AG04449 (cell line): ENCODE results near the gene MORN3.
A peak's percentile ranks its signal among the peaks of the same experiment; 100 is the strongest.
"Not testable (repeated sequence)": the region's sequence is repeated elsewhere in the genome, so short reads cannot be mapped to it uniquely, and the experiment has no call there.

ENCODE experiments used
- CTCF ChIA-PET: fragments of 350-600 bp; formaldehyde crosslinking; extraction: SDS; loops from one replicate; lab custom pipeline; 2021; ENCODE audit warnings: antibody characterized with exemption; lab: Yijun Ruan, JAX
- POLR2A ChIA-PET: fragments of 400-600, 350-600 bp; formaldehyde crosslinking; extraction: SDS; loops from one replicate; lab custom pipeline; 2020; ENCODE audit warnings: antibody characterized with exemption, inconsistent platforms; lab: Yijun Ruan, JAX
- DNase-seq: peaks from one replicate; pipeline ENCODE4 v3.0.0-alpha.2; 2010; ENCODE audit warnings: low read depth, low spot score
- H3K4me3 ChIP-seq: 2 replicates; pipeline ENCODE4 v1.5.1; 2011; ENCODE audit warnings: low read depth, mild to moderate bottlenecking, control low read depth, low read length
- CTCF ChIP-seq: IDR thresholded peaks from one replicate; pipeline ENCODE4 v1.5.1; 2011; ENCODE audit warnings: mild to moderate bottlenecking, moderate library complexity, low read length, control low read depth, inconsistent platforms; ENCODE audit not compliant: insufficient read depth; ENCODE audit errors: missing control alignments

The MORN3 gene

DNA sequence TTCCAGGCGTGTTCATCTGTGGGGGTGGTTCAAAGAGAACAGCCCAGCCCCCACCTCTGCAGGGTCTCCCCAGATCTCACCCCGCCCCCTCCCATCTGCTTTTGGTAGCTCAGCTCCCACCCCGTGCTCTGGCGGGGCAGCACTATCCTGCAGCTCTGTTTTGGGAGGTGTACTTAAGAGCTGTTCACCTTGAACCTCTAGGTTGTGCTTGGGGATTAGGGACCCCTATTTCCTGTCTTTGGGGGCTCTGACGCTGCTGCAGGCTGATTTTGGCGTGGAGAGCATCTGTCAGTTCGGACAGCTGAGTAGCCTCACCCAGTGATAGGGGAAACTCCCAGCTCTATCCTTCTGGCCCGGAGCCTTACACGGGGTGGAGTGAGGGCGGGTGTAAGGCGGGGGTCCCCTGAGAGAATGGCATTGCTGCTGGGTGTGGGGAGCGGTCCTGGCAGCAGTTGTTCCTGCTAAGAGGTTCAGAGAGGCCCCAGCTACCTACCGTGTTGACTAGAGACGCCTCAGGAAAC is 43.9 kb upstream of the MORN3 start:
- POLR2A ChIA-PET, result interaction anchor here (0.8 kb wide), 3 partner anchors 11 to 86 kb away, joined by 3 to 4 read pairs (median 4); no protein-coding TSS in a partner anchor
- DNase-seq, result no peak
- no peak for TF ChIP-seq CTCF
- peak overlapping the region; percentile 93 for H3K4me3 ChIP-seq
- CTCF ChIA-PET, result interaction anchor here (1.2 to 7.2 kb wide), 5 partner anchors 12 to 82 kb away, joined by 3 to 70 read pairs (median 5); partner anchors contain the start of gene RHOF

- ChIA-PET POLR2A (interaction anchor here (0.6 to 0.8 kb wide), 4 partner anchors 10 to 82 kb away, joined by 3 to 4 read pairs (median 3); no protein-coding TSS in a partner anchor), CTCF (interaction anchor here (1.0 to 7.2 kb wide), 11 partner anchors 11 to 82 kb away, joined by 3 to 70 read pairs (median 4); partner anchors contain the start of gene RHOF)
- peak within 1 kb of the TSS; percentile 93 for H3K4me3 ChIP-seq
- TF ChIP-seq CTCF, result no peak
- no peak for DNase-seq
Measured at GRCh38 chr12:121712461-121713256, 43.2 kb upstream of the MORN3 start, which contains the start of gene TMEM120B. TMEM120B (plus strand) TSS chr12:121712752; CDS start chr12:121712896, 144 bp downstream.

DNA sequence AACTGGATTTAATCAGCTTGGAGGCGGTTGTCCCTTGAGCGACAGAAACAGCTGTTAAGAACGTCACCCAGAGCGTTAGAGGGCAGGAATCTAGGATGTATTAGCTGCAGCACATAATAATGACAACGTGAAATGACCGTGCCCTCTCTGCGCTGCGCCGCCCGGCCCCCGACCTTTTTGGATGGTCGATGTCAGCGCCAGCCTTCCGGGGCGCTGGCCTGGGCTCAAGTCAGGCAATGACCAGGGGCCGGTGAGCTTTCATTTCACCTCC is 42.7 kb upstream of the MORN3 start:
- DNase-seq, result no peak
- POLR2A ChIA-PET, result interaction anchor here (0.6 to 0.8 kb wide), 3 partner anchors 30 to 82 kb away, joined by 3 read pairs; no protein-coding TSS in a partner anchor
- CTCF ChIA-PET, result interaction anchor here (1.0 to 7.2 kb wide), 10 partner anchors 13 to 83 kb away, joined by 3 to 70 read pairs (median 4); partner anchors contain the start of gene RHOF
- peak overlapping the region; percentile 93 for H3K4me3 ChIP-seq
- TF ChIP-seq CTCF, result no peak

GRCh38 chr12:121711361-121712189 is 42.1 kb upstream of the MORN3 start:
- ChIA-PET POLR2A (interaction anchor here (0.6 to 0.7 kb wide), 2 partner anchors 31 to 50 kb away, joined by 3 read pairs; no protein-coding TSS in a partner anchor), CTCF (interaction anchor here (1.0 to 7.2 kb wide), 11 partner anchors 14 to 83 kb away, joined by 3 to 70 read pairs (median 4); partner anchors contain the start of gene RHOF)
- no peak for TF ChIP-seq CTCF
- peak overlapping the region; percentile 93 for H3K4me3 ChIP-seq
- DNase-seq, result no peak

DNA sequence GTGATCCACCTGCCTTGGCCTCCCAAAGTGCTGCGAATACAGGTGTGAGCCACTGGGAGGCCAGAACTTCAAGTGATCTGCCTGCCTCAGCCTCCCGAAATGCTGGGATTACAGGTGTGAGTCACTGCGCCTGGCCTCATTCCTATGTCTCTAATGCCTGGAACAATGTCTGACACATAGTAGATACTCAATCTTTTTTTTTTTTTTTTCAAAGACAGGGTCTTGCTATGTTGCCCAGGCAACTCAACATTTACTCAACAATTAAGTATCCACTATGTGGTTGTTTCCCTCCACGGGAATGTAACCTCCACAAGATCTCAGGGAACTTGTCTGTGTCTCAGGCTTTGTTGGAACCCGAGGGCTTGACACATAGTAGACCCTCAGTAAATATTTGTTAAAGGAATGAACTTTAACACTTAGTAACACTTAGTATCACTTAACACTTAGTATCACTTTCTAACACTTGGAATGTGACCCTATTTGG is 40.1 kb upstream of the MORN3 start:
- no peak for TF ChIP-seq CTCF
- ChIA-PET POLR2A (no interaction called here), CTCF (interaction anchor here (1.4 to 7.2 kb wide), 2 partner anchors 10 to 85 kb away, joined by 4 to 70 read pairs; partner anchors contain the start of gene RHOF)
- DNase-seq, result peak; percentile 19
- no peak overlapping the region for H3K4me3 ChIP-seq

DNA sequence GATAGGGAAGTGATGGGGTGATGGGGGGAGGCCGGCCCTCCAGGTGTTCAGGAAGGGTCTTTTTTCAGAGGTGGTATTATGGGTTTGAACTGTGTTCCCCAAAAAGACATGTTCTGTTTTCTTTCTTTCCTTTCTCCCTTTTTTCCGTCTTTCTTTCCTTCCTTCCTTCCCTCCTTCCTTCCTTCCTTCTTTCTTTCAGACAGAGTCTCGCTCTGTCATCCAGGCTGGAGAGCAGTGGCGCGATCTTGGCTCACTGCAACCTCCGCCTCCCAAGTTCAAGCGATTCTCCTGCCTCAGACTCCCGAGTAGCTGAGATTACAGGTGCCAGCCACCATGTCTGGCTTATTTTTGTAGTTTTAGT is 39.6 kb upstream of the MORN3 start:
- CTCF ChIA-PET, result interaction anchor here (0.8 to 7.2 kb wide), 3 partner anchors 66 to 86 kb away, joined by 3 to 70 read pairs (median 4); partner anchors contain the start of gene RHOF
- POLR2A ChIA-PET, result not testable (repeated sequence)

More for the DNA sequence above, 39.6 kb upstream of the MORN3 start:
- DNase-seq, H3K4me3 ChIP-seq: not testable (repeated sequence)
